ENCODE measurements around the gene PGLYRP2.
"Not testable (repeated sequence)": the region's sequence is repeated elsewhere in the genome, so short reads cannot be mapped to it uniquely, and the experiment has no call there.

PGLYRP2 gene, protein sequence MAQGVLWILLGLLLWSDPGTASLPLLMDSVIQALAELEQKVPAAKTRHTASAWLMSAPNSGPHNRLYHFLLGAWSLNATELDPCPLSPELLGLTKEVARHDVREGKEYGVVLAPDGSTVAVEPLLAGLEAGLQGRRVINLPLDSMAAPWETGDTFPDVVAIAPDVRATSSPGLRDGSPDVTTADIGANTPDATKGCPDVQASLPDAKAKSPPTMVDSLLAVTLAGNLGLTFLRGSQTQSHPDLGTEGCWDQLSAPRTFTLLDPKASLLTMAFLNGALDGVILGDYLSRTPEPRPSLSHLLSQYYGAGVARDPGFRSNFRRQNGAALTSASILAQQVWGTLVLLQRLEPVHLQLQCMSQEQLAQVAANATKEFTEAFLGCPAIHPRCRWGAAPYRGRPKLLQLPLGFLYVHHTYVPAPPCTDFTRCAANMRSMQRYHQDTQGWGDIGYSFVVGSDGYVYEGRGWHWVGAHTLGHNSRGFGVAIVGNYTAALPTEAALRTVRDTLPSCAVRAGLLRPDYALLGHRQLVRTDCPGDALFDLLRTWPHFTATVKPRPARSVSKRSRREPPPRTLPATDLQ

DNA sequence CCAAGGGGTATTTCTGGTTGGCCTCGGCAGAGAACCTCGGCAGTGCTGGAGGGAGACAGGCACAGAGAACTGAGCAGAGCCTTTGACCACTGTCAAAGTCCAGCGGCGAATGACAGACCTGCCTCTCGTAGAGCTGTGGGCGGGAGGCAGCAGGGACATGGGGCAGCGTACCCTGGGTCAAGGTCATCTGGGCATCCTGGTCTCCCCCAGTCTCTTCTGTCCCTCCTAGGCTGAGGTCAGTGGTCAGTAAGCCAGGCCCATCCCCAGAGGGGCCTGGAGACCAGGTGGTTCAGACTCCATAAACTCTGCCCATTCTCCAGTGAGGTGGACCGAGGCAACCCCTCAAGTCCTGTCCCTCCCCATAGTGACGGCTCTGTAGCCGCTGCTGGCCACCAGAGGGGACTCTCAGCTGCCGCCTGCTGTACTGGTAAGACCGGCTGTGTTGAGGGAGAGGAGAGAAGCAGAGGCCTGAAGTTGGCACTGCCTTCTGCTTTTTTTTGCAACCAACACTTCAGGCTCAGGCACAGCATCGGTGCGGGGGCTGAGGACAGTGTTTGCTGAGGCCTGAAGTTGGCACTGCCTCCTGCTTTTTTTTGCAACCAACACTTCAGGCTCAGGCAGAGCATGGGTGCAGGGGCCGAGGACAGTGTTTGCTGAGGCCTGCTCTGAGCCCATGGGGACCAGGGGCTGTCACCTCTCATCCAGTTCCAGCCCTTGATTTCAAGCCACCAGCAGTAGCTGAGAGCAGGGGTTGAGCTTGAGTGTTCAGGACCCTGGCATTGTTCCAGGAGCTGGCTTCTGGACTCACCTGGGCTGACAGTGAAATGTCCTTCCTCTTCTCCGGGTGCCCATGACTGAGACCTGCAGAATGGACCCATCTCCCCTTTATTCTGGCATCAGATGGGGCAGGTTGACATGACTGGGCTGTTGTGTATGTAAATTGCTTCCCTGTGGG is at the start of gene PGLYRP2:
Gene PGLYRP2, minus strand, starts transcription at position 111 of the 955 bp plus-strand sequence. CDS start 130 bp downstream, outside the sequence.
- DNase-seq (ENCODE audit: low spot score): no peak

DNA sequence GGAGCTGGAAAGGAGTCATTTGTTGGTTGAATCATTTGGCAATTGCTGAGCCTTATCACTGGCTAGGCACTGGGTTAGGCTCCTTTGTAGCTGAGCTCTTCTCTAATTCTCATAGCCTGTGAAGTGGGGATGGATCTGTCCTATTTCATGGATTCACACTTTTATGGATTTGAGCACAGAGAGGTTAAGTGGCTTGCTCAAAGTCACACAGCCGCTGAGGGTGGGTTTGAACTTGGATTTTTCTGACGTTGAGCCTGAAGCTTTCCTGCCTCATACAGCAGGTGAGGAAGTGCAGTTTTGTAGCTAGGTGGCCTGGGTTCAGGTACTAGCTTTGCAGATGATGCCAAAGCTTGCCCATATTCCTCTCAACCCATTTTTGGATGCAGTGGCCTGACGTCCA is 48.4 kb upstream of the PGLYRP2 start:
- no peak for DNase-seq (ENCODE audit: low spot score)

DNA sequence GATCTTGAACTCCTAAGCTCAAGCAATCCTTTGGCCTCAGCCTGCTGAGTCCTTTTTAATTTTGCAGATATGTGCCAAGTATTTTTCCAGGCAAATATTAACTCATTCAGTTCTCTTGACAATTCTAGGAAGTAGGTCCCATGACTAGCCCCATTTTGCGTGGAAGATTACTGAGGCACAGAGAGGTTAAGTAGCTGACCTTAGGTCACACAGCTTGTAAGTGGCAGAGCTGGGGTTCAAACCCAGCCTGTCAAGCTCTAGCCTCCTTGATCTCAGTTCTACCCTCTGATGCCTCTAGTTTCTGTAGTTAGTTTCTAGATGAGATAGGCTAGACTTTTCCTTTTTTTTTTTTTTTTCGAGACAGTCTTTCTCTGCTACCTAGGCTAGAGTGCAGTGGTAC is 47.1 kb upstream of the PGLYRP2 start:
- no peak for DNase-seq (ENCODE audit: low spot score)

DNA sequence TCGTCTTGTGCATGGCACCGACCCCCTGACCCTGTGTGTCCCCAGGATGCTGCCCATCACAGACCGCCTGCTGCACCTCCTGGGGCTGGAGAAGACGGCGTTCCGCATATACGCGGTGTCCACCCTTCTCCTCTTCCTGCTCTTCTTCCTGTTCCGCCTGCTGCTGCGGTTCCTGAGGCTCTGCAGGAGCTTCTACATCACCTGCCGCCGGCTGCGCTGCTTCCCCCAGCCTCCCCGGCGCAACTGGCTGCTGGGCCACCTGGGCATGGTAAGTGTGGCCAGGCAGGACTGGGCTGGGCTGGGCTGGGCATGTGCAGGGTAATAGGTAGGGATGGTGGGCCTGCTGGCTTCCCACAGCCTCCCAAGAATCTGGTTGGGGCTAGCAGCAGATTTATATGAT is 46.0 kb upstream of the PGLYRP2 start:
- no peak for DNase-seq (ENCODE audit: low spot score)

DNA sequence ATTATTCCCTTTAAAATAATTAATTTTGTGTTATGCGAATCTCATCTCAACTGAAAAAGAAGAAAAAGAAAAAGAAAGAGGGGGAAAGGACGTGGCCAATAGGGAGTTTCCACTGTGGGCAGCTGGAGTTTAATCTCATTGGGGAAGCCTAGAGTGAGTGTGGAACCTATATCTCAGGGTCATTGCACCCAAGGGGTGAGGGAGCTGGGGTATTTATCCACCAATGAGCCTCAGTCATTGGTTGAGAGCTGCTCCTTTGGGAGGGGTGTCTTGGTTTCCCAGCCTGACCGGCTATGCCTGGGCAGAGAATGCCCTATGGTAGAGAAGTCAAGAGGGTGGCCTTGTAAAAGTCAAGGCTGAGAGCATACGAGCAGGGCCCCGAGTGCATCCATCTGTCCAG is 45.5 kb upstream of the PGLYRP2 start:
- no peak for DNase-seq (ENCODE audit: low spot score)

DNA sequence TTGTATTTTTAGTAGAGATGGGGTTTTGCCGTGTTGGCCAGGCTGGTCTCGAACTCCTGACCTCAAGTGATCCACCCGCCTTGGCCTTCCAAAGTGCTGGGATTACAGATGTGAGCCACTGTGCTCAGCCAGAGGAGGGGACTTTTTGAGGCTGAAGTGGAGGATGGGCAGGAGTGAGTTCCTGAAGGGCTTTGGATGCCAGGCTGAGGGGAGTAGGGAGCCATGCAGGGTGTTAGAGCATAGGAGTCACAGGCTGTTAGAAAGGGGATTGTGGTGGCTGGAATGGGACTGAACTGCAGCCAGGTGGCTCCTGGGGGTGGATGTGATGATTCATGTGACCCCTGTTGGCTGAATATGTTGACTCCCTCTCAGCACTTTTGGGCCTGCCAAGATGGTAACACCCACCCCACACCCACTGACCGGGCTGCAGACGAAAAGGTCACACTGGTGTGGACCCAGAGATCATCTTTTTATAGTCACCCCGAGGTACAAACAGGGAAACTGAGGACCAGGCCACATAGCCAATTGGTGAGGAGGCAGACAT is 40.2 kb upstream of the PGLYRP2 start:
- no peak for DNase-seq (ENCODE audit: low spot score)

DNA sequence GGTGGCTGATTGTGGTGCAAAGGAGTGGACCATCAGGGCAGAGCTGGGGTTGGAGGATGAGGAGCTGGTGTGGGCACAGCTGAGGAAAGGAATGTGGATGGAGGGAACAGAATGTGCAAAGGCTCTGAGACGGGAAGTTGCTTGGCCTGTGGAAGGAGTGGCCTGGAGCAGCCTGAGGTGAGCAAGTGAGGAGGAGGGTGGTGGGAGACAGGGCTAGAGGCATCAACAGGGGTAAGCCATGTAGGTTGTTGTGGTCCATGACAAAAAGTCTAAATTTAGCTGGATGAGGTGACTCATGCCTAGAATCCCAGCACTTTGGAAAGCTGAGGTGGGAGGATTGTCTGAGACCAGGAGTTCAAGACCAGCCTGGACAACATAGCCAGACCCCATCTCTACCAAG is 38.5 kb upstream of the PGLYRP2 start:
- DNase-seq (ENCODE audit: low spot score): no peak

DNA sequence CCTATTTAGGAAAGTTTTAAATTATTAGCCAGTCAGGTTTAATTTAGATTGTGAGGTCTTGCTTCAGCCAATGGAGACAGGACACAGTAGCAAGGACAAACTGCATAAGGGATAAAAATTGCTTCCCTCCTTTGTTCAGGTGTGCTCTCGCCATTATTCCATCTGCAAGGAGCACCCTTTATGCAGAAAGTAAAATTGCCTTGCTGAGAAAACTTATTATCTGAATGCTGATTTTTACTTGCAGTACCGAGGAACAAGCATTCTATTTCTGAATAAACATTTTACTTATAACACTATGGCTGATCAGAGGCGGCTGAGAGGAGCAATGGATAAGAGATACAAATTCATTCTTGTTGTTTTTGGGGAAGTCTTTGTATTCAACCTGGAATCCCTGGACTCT is 37.1 kb upstream of the PGLYRP2 start:
- no peak for DNase-seq (ENCODE audit: low spot score)

DNA sequence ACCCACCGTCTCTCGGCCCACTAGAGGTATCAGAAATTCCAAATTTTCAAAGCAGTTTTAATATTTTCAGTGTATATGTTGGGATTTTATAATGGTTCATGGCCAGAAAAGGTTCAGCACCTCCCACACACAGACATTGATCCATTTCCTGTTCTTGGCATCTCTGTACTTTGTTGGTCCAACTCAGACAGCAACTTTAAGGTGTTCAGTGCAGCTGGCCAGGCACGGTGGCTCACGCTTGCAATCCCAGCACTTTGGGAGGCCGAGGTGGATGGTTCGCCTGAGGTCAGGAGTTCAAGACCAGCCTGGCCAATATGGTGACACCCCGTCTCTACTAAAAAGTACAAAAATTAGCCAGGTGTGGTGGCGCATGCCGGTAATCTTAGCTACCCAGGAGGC is 35.9 kb upstream of the PGLYRP2 start:
- not testable (repeated sequence) for DNase-seq (ENCODE audit: low spot score)

DNA sequence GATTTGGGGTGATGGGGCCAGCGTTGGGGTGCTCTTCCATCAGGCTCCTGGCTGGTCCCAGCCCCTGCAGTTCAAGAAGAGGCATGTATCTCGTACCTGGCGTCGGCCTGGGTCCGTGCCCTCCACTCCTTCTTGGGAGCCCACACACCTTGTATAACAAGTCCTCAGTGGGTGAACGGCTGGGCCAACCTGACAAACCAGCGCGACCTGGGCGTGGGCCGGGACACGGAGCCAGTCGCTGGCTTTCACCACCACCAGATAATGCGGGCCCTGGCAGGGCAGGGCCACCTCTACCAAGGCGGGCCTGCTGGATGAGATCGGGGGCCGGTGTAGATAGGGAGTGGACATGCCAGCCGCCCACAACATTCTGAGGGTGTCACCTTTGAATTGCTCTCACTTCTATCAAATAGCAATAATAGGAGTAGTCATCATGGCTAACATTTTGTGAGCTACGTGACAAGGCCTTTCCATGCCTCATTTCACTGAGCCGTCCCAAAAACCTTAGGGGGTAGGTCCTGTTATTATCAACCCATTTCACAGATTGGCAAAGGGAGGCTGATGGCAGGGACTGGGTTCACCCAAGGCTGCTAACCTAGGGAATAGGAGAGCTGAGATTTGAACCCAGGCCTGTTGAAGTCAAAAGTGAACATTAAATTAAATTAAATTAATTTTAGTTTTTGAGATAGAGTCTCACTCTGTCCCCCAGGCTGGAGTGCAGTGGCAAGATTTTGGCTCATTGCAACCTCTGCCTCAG is 32.5 kb upstream of the PGLYRP2 start:
- no peak for DNase-seq (ENCODE audit: low spot score)

DNA sequence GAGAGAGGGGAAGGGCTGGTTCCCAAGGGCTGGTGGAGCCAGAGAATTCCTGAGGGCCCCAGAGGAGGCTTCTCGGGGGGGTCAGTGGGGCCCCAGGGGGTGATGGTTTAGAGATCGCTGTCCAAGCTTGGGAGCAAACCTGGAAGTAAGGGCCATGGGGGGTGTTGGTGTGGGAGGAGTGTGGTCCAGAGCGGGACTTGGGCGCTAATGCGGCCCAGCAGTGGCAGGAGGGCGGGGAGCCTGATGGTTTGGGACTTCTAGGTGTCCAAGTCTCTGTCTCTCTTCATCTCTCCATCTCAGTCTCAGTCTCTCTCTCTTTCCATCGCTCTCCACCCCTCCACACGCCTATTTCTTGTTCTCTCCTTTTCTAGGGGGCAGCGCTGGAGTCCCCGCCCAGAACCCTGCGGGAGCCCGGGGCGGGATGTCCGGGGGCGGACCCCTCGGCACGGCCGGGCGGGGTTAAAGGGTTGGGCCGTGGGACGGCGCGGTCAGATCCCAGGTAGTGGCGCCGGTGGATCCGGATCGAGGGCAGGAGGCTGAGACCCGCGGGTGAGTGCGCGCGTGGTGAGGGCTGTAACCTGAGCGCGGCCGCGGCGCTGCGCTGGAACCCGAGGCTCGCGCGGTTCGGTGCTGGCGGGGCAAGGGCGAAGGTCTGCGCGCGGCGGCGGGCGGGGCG is 28.9 kb upstream of the PGLYRP2 start, which contains the start of gene CYP4F22:
Gene CYP4F22, plus strand, starts transcription at position 491 of the 676 bp plus-strand sequence. CDS start 16,812 bp downstream, outside the sequence.
- no peak for DNase-seq (ENCODE audit: low spot score)

DNA sequence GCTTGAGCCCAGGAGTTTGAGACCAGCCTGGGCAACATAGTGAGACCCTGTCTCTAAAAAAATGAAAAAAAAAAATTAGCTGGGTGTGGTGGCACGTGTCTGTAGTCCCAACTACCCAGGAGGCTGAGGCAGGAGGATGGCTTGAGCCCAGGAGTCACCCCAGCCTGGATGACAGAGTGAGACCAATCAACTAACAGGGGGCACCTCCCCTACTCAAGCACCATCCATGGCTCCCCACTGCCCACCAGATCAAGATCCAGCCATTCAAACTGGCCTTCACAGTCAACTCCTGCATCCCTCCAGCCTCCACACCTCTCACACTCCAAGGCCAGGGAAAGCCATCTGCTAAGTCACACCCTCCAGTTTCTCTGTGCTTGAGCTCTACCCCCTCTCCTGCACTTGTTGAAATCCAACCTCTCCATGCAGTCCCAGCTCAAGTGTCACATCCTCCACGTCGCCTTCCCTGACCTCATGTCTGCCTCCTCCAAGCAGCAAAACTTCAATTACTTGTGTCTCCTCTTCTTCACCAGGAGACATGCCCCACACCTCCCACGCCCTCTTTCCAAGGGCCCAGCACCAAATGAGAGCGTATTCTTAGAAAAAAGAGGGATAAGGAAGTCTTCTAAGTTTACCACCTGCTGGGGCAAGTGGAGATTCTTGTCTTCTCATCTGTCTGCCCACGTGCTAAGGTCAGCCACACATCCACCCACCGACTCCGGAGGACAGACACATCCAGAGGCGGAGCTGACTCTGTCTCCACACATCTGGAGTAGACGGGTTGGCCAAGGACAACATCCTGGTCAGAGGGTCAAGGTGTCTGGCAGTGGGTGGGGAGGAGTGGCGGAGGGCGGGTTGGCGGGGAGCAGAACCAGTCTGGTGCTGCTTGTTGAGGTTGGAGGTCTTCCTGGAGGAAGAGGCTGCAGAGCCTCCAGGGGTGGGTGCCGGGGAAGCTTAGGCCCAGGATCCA is 28.1 kb upstream of the PGLYRP2 start:
- DNase-seq (ENCODE audit: low spot score): no peak

DNA sequence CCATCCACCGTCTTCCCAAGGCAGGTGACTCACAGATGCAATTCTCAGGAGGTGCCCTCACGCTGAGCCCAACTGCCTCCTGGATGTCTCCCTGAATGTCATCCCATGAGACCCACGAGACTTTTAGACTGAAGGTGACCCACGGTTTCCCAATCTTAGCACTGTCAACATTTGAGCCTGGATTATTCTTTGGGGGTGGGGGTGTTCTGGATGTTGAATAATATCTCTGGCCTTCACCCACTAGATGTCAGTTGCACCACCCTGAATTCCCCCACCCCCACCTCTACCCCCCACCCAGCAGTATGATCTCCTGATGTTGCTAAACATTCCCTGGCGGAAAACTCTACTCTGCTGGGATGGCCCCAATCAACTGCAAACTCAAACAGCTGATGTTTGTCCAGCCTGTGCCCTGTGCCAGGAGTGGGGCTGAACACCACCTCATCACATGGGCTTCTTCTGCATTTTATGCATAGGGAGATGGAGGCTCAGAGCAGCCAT is 26.8 kb upstream of the PGLYRP2 start:
- DNase-seq (ENCODE audit: low spot score): no peak

DNA sequence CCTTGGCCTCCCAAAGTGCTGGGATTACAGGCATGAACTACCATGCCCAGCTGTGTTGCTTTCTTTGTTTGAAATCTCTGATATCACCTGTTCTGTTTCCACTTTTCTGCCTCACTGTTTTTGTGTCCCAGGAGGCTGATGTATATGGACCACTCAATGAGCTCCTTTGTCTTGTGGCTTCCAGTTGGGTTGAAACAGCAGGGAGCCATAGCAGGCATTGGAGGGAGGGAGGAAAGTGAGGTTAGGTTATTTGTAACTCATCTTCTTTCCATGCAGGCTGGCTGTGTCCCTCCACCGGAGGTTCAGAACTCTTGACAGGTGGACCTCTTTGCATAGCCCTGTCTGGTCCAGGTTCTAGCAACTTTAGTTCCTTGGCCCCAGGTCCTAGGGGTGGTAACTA is 23.0 kb upstream of the PGLYRP2 start:
- no peak for DNase-seq (ENCODE audit: low spot score)

DNA sequence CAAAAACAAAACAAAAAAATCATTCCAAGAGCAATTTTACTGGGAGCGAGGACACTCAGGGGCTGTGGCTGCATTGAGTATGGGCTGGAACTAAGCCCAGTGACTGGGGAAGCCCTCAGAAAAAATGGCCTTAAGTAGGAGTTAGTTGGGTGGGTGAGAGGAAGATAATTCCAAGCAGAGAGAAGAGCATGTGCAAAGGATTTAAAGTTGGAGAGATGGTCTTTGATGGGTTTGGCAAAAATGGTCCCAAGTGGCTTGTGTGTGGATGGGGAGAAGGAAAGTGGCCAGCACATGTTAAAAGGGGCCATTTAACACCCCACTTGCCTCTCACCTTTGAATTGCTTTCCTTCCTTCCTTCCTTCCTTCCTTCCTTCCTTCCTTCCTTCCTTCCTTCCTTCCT is 22.3 kb upstream of the PGLYRP2 start:
- DNase-seq (ENCODE audit: low spot score): no peak

DNA sequence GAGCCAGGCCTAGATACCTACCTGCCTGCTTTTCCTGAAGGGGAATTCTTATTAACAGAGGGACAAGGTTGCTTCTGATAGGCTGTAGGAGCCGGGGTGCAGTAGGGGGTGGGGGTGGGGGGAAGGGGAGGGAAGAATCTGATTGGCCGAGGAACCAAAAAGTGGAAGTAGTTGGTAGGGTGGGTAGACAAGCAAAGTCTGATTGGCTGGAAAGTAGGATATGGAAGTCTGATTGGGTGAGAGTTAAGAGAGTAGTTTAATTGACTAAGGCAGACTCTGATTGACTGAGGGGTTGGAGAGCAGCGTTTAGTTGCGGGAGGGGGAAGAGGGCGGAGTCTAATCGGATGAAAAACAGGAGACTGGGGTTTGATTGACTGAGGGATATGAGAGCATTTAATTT is 19.6 kb upstream of the PGLYRP2 start:
- DNase-seq (ENCODE audit: low spot score): no peak

DNA sequence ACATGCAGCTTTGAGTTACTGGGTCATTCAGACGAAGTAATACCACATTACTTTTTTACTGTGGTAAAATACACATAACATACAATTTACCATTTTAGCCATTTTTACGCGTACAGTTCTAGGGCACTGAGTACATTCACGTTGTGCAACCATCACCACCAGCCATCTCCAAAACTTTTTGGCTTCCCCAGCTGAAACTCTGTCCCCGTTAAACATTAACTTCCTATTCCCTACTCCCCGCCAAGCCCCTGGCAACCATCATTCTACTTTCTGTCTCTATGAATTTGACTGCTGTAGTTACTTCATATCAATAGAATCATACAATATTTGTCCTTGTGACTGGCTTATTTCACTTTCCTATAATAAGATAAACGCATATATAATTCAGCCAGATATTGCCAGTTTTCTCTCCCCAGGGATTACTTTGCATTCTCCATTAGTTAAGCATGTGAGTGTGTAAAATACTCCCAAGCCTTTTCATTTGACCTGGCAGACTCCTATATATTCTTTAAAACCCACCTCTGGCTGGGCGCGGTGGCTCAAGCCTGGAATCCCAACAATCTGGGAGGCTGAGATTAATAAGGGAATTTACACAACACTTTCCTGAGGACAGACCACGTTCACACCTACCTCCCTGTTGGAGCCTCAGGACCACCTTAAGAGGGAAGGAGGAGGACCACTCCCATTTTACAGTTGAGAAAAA is 19.0 kb upstream of the PGLYRP2 start:
- DNase-seq (ENCODE audit: low spot score): no peak

DNA sequence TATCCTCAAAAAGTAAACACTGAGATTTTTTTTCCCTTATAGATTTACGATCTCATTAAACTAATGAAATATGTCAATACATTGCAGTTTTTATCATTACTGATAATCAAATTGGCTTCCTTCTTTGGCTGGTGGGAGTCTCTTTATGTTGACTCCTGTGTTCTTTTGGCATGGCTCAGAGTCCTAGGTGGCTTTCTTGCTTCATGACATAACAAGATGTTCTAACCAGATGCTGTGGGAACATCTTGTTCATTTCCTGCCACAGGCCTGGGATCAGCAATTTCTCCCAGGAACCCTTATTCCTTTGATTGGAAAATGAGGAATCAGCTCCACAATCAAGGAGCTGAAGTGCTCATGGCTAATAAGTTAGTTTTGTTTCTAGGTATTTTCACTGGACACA is 15.8 kb upstream of the PGLYRP2 start:
- DNase-seq (ENCODE audit: low spot score): no peak

All from kidney tubule cell (primary cell).